Uterus (tissue), 2 donors: ENCODE measurements around the gene NCAPD3.

Source experiments
- POLR2A ChIP-seq, 2 donors: fragments of 450-650 bp; IDR thresholded peaks; one replicate each; pipeline ENCODE4 v1.6.1; 2016; ENCODE audit warnings: antibody characterized with exemption in 2 of 2, mild to moderate bottlenecking in 1 of 2, moderate library complexity in 1 of 2
- TF ChIP-seq, protein P1 (sequence below), 4 experiments: fragments of 200-600 bp in 2 of 4; fragments of 450-650 bp in 2 of 4; sonication (generic) in 2 of 4; IDR thresholded peaks; one replicate each; pipeline ENCODE4 v1.5.1; 2016 to 2019; ENCODE audit warnings: antibody characterized with exemption in 4 of 4, mild to moderate bottlenecking in 2 of 4, moderate library complexity in 1 of 4

DNA sequence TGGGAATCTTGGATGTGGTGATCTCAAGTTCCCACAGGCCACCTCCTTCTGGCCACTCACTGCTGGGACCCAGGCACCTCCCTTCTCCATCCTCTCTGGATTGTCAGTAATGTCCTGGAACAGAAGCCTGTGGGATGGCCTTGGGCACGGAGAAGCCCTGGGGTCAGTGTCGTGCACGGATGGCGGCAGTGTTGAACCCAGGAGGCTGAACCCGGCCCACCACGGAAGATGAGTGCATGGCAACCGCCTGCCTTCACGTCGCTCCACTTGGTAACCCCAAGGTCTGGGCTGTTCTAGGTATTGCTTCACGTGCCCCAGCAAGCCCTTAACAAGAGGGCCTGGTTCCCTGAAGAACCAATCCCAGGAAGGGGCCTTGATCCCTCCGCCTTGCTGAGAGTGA lies 22.3 kb upstream of the NCAPD3 start:
- TF ChIP-seq, protein P1, sequence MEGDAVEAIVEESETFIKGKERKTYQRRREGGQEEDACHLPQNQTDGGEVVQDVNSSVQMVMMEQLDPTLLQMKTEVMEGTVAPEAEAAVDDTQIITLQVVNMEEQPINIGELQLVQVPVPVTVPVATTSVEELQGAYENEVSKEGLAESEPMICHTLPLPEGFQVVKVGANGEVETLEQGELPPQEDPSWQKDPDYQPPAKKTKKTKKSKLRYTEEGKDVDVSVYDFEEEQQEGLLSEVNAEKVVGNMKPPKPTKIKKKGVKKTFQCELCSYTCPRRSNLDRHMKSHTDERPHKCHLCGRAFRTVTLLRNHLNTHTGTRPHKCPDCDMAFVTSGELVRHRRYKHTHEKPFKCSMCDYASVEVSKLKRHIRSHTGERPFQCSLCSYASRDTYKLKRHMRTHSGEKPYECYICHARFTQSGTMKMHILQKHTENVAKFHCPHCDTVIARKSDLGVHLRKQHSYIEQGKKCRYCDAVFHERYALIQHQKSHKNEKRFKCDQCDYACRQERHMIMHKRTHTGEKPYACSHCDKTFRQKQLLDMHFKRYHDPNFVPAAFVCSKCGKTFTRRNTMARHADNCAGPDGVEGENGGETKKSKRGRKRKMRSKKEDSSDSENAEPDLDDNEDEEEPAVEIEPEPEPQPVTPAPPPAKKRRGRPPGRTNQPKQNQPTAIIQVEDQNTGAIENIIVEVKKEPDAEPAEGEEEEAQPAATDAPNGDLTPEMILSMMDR (IDR thresholded peaks at IDR 0.05): no peak
- TF ChIP-seq POLR2A (IDR thresholded peaks at IDR 0.05): no peak
